HG02870 (cell line): Measurements from ENCODE around the gene CHTOP.
"Not testable (repeated sequence)": the region's sequence is repeated elsewhere in the genome, so short reads cannot be mapped to it uniquely, and the experiment has no call there.

Source experiments
- ATAC-seq: cut with Tn5 transposase; IDR thresholded peaks from one replicate; pipeline ENCODE4 v1.9.1; 2021; ENCODE audit warnings: mild to moderate bottlenecking, moderate library complexity; ENCODE audit not compliant: unreplicated experiment

The CHTOP gene

DNA sequence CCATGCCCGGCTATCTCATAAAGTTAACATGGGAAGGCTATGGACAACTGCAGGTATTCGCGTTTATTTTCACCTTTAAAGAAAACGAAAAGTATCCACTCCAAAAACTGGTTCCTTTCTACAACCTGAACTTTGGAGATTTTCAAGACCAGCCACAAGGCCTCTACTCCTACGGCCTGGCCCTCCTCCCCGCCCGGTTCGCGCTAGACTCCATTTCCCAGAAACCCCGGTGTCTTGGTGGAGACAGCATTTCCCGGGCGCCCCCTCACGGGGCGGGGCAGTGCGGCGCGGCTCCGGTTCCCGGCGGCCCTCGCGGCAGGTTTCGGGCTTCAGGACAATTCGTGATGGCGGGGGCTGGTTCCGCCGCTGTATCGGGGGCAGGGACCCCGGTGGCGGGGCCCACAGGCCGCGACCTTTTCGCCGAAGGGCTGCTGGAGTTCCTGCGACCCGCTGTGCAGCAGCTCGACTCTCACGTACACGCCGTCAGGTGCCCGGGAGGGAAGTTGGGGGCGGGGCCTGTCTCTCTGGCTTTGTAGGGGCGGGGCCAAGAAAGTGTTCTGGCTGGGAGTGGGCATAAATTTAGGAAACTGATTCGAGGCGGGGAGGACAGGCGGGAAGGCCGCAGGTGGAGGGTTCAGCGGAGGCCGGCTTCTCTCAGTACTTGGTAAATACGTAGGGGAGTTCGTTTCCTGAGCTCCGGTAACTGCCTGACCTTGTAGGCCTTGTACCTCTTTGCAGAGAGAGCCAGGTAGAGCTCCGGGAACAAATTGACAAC, 24.7 kb downstream of the CHTOP start, which contains the start of gene SNAPIN:
Gene SNAPIN (plus strand): TSS at position 304 of the 775 bp plus-strand sequence. CDS start 41 bp downstream, at position 345.
- ATAC-seq = peak; percentile 79

DNA sequence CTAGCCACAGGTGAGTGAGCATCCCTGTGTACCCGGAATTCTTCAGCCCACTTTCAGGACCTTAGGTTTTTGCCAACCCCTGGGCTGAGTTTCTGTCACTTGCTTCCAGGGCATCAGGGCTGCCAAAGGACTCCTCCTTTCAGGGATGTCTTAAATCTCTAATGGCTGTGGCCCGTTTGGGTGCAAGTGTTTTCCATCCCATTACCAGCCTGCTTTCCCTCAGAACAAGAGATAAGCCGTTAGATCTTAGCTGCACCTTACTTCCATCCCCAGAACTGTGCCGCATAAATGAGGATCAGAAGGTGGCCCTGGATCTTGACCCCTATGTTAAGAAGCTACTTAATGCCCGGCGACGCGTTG, 25.3 kb downstream of the CHTOP start:
- ATAC-seq = no peak

DNA sequence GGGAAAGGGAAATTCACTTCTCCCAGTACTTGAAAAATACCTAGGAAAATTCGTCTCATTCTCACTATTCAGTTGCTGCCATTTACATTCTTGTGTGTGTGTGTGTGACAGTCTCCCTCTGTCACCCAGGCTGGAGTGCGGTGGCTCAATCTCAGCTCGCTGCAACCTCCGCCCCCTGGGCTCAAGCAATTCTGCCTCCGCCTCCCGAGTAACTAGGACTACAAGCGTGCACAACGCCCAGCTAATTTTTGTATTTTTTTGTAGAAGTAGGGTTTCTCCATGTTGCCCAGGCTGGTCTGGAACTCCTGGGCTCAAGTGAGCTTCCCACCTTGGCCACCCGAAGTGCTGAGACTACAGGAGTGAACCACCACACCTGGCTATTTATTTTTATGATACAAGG, 25.8 kb downstream of the CHTOP start:
- ATAC-seq = no peak

DNA sequence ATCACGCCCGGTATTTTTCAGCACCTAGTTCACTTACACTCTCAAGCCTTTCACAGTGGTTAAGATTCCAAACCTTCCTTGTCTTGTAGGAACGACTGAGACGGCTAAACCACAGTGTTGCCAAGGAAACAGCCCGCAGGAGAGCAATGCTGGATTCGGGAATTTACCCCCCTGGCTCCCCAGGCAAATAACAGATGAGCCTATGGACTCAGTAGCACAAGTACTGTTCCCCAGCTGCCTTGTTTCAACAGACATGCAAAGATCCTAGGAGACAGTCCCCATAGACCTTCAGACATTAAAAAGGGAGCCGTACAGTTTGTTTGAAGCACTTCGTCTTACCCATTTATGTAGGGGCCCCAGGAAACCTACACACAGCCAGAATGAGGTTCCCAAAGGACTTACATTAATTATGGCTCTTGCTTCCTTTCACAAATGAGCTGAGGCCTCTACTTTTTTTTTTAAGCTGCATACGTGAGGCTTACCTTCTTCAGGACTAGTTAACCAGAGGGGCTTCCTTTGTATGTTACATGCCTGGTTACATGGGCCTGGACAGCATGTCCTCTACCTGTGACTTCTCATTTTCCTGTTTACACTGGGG, 27.3 kb downstream of the CHTOP start:
- no peak for ATAC-seq

DNA sequence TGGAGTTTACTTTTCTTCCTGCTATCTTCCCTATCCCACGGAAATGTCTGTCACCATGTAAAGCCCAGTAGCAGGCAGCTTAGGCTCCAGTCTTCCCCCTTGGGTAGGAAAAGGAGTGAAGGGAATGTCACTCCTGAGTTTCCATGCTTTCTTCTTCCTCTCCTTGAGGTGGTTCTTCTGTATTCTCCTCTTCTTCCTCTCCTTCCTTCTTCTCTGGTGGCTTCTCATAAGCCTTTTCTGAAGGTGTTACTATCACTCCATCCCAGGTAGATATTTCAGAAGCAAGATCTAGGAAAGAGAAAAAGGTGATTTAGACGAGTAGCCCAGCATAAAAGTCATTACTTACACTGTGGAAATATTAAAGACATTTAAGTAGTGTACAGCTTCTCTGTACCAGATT, 28.4 kb downstream of the CHTOP start:
- no peak for ATAC-seq

DNA sequence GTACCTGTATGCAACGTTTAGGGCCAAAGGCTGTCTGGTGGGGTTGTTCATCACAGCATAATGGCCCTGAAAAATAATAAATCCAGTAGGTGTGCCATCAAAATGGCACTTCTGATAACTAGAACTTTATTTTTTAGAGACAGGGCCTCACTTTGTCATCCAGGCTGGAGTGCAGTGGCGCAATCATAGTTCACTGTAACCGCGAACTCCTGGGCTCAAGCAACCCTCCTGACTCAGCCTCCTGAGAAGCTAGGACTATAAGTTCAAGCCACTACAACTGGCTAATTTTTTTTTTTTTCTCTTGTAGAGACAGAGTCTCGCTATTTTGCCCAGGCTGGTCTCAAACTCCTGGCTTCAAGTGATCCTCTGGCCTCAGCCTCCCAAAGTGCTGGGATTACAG, 29.3 kb downstream of the CHTOP start:
- ATAC-seq = no peak

DNA sequence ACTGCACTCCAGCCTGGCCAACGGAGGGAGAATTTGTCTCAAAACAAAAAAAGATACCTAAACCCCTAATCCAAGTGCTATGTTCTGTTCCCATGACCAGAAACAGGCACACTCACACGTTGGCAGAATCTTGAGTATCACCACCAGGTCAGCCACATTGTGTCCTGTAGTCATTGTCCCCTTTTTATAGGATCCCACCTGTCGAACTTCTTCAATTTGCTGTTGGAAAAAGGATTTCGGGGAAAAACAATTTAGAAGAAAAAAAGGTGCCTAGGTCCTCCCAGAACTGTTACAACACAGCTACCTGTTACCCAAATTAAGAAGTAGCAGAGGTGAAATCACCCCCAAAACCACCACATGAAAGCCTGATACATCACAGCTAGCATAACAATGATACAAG, 33.6 kb downstream of the CHTOP start:
- no peak for ATAC-seq

DNA sequence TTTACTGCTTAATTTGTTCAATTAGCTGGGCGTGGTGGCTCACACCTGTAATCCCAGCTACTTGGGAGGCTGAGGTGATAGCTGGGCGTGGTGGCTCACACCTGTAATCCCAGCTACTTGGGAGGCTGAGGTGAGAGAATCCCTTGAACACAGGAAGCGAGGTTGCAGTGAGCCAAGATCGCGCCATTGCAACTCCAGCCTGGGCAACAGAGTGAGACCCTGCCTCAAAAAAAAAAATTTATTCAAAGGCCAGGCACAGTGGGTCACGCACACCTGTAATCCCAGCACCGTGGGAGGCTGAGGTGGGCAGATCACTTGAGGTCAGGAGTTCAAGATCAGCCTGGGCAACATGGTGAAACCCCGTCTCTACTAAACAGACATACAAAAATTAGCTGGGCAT, 34.8 kb downstream of the CHTOP start:
- ATAC-seq = not testable (repeated sequence)

DNA sequence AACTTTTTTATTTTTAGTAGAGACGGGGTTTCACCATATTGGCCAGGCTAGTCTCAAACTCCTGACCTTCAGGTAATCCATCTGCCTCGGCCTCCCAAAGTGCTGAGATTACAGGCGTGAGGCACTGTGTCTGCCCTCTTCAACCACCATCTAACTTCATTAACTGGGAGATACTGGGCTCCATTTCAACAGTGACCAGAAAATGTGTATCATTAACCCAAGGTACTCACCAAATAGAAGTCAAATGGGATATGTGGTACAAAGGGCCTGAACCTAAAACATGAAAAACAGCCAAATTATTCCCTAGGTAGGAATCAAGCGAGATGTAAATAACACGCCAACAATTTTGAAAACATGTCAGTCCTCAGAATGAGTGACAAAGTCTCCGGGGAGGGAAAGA, 35.7 kb downstream of the CHTOP start:
- ATAC-seq = no peak

DNA sequence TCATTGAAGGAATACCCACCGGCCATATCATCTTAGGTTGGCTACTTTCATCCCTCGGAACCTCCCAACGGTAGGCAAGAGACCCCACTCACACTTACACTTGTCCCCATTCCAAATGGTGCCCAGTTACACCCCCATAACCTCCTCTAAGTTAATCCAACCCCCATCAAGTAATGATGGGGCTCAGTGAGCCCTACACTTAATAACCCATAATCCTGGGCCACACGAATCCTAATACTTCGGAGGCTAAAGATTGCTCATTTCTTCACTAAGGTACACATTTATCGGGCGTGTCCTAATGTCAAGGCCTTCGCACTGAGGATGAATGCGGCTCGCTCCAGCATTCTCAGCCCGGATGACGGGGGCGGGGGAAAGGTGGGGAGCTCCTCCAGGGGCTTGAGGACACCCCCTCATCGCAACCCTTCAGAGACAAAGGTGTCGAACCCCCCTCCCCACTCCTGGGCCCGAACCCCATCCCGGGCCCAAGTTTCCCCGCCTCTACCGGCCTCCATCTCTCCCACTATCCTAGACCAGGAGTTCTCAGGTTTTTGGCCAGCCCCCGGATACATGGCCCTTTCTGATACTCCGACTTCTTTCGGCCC, 36.5 kb downstream of the CHTOP start:
- ATAC-seq = peak; percentile 2

DNA sequence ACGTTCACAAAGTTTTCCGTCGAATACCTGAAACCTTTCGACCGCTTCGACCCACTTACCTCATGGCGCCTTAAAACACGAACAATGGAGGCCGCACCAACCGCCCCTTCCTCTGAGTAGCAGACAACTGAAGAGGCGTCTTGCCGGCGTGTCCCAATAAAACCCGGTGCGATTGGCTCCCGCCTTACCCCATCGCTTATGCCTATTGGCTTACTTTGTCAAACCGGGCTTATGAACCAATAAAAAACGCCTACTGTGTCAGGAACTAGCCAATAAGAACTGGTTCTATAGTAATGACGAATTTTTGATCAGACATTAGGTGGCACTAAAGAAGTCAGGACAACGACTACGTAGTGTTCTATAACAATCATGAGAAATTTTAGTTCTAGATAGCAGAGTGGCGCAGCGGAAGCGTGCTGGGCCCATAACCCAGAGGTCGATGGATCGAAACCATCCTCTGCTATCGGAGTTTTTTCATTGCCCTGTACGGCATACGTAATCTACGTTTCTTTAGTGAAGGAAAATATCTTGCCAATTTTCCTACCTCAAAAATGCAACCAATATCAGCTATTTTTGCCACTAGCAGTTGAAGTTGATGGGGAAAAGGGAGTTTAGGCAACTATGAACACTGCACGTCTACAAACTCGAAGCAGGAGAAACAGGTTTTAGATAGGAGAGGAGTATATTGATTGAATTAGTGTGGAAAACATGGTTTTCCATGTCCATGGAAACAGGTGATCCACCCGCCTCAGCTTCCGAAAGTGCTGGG, 37.2 kb downstream of the CHTOP start, which contains the start of gene ILF2:
Gene ILF2 (minus strand): TSS at position 135 of the 769 bp plus-strand sequence. CDS start 71 bp downstream, at position 64.
- ATAC-seq = peak; percentile 96

DNA sequence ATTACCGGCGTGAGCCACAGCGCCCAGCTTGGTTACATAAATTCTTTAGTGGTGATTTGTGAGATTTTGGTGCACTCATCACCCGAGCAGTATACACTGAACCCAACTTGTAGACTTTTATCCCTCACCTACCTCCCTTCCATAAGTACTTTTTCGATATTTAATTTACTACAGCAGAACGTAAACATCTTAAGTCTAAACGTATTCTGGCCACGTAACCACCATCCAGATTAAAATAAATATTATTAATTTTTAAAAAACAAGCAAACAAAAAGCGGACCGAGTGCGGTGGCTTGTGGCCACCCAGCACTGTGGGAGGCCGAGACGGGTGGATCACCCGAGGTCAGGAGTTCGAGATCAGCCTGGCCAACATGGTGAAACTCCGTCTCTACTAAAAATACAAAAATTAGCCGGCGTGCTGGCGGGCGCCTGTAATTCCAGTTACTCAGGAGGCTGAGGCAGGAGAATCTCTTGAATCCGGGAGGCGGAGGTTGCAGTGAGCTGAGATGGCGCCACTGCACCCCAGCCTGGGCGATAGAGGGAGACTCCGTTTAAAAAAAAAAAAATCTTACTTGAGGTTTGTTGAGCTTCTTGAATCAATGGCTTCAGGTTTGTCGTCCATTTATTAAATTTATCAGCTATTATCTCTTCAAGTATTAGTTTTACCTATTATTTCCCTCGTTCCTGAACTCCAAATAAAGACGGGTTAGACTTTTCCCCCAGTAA, 37.9 kb downstream of the CHTOP start:
- peak; percentile 5 for ATAC-seq

DNA sequence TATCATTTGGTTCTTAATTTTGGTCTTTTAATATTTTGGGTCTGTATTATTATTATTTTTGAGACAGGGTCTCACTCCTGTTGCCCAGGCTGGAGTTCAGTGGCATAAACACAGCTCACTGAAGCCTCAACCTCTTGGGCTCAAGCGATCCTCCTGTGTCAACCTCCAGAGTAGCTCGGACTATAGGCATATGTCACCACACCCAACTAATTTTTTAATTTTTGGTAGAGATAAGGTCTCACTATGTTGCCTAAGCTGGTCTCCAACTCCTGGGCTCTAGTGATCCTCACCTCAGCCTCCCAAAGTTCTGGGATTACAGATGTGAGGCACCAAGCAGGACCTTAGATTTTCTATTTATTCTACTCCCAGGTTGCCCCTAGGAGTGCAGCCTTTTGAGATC, 39.6 kb downstream of the CHTOP start:
- no peak for ATAC-seq

DNA sequence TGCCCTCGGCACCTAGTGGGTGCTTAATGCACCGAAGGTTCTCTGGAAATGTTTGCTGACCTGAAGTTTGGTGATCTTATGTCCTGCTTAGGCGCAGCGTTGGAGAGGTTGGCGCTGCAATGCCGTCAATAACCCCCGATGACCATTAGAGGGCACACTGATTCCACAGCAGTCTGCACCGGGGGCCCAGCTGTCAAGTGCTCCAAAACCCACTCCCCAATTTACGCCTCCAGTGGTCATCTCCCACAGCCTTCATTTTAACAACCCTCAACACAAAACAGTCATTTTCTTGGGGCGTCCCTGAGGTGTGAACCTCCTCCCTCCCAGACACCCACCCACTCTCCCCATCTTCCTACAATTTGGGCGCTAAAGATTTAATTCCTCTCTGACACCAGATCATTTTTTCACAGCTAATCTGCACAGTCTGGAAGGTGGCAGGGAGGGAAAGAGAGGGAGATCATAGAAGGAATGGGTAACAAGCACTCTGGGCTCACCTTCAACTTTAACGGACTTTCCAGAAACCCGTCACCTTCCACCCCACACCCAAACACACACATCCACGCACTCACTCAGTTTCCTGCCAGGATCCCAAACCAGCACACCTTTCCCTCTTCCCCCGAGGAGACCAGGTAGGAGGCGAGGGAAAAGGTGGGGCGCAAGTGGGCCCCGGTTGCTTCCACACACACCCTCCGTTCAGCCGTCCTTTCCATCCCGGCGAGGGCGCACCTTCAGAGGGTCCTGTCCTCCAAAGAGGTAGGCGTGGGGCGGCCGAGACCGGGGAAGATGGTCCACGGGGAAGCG, 44.1 kb downstream of the CHTOP start:
- ATAC-seq = no peak

DNA sequence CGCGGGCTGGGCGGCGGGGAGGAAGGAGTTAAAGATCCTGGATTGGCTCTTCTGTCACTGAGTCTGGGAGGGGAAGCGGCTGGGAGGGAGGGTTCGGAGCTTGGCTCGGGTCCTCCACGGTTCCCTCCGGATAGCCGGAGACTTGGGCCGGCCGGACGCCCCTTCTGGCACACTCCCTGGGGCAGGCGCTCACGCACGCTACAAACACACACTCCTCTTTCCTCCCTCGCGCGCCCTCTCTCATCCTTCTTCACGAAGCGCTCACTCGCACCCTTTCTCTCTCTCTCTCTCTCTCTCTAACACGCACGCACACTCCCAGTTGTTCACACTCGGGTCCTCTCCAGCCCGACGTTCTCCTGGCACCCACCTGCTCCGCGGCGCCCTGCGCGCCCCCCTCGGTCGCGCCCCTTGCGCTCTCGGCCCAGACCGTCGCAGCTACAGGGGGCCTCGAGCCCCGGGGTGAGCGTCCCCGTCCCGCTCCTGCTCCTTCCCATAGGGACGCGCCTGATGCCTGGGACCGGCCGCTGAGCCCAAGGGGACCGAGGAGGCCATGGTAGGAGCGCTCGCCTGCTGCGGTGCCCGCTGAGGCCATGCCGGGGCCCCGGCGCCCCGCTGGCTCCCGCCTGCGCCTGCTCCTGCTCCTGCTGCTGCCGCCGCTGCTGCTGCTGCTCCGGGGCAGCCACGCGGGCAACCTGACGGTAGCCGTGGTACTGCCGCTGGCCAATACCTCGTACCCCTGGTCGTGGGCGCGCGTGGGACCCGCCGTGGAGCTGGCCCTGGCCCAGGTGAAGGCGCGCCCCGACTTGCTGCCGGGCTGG, 44.9 kb downstream of the CHTOP start, which contains the start of gene NPR1:
Gene NPR1 (plus strand): TSS at position 170 of the 818 bp plus-strand sequence. CDS start 421 bp downstream, at position 591.
- ATAC-seq = no peak

DNA sequence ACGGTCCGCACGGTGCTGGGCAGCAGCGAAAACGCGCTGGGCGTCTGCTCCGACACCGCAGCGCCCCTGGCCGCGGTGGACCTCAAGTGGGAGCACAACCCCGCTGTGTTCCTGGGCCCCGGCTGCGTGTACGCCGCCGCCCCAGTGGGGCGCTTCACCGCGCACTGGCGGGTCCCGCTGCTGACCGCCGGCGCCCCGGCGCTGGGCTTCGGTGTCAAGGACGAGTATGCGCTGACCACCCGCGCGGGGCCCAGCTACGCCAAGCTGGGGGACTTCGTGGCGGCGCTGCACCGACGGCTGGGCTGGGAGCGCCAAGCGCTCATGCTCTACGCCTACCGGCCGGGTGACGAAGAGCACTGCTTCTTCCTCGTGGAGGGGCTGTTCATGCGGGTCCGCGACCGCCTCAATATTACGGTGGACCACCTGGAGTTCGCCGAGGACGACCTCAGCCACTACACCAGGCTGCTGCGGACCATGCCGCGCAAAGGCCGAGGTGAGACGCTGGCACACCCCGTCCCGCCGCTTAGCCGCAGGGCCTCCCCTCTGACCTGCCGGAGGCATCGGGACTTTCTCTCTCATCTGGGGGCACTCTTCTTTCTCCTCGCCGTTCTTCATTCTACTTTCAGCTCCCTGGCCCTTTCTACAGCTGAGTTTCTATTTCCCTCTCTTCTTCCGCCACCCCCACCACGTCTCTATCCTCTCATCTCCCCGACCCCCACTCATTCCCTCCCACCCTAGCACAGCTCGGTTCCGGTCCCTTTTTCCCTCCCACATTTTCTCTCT, 45.7 kb downstream of the CHTOP start:
- no peak for ATAC-seq

DNA sequence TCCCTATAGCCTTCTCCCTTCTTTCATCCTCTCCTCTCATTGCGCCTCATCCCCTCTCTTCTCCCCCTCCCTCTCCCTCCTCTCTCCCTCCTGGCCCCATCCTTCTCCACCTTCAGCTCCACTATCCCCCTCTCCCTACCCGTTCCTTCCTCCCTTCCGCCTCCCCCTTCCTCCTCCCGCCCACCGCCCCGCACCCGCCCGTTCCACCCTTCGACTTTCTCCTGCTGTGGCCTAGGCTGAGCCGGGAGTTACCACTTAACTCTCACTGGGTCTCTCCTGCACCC, 46.2 kb downstream of the CHTOP start:
- no peak for ATAC-seq

DNA sequence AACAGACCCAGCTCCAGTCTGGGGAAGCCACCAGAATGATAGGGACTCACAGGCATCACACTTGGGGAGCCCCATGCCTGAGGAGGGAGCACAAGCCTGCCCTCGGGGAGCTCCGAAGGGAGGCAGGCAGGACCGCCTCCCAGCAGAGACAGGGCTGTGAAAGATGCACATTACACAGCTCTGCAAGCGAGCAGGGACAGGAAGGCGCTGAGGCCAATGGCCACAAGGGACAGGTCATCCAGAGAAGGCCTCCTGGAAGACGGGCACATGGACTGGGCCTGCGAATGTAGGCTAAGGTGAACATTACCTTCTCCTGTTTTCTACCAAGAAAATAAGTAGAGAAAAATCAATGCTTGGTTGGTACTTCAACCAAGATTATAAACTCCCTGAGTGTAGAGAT, 48.9 kb downstream of the CHTOP start:
- no peak for ATAC-seq
